HepG2 (cell line): Measurements from ENCODE around the gene TUBGCP6. TPM values are rescaled to one million over a fixed set of nuclear protein-coding genes. Genes with fewer than 3 reads are reported as not detected.

Source experiments
- ARID4A ChIP-seq: sonication (generic); formaldehyde crosslinking; IDR thresholded peaks from 2 replicates; pipeline ENCODE4 v1.5.0; 2020; ENCODE audit warnings: mild to moderate bottlenecking, missing genetic modification reagents, borderline replicate concordance
- CHD4 ChIP-seq: fragments of 200-600 bp; sonication (generic); IDR thresholded peaks from 2 replicates; pipeline ENCODE4 v1.7.0; 2017; ENCODE audit warnings: mild to moderate bottlenecking, low read length, borderline replicate concordance
- HCFC1 ChIP-seq: fragments of 150-350 bp; IDR thresholded peaks from 2 replicates; pipeline ENCODE4 v1.6.1; 2014; ENCODE audit warnings: low read depth, low read length
- HNF4G ChIP-seq, 2 experiments: sonication (generic) in 1 of 2; formaldehyde crosslinking in 1 of 2; IDR thresholded peaks; 2 replicates each; pipeline versions ENCODE4 v1.4.0 to v1.6.1; 2011 to 2020; ENCODE audit warnings: borderline replicate concordance in 2 of 2, low read depth in 2 of 2, mild to moderate bottlenecking in 2 of 2, low read length in 1 of 2, missing genetic modification reagents in 1 of 2, moderate library complexity in 1 of 2
- MED1 ChIP-seq: sonication (generic); formaldehyde crosslinking; IDR thresholded peaks from 2 replicates; pipeline ENCODE4 v1.4.0; 2020; ENCODE audit warnings: missing genetic modification reagents
- NFYC ChIP-seq: IDR thresholded peaks from 2 replicates; pipeline ENCODE4 v1.6.1; 2016; ENCODE audit warnings: missing genetic modification reagents, missing compliant biosample characterization
- NONO ChIP-seq, 2 experiments: fragments of 450-650 bp in 1 of 2; sonication (generic) in 1 of 2; formaldehyde crosslinking in 1 of 2; IDR thresholded peaks in 1 of 2; conservative IDR thresholded peaks in 1 of 2; 2 replicates each; pipeline versions ENCODE4 v1.6.1 to v1.8.0; 2017 to 2022; ENCODE audit warnings: mild to moderate bottlenecking in 1 of 2, missing genetic modification reagents in 1 of 2, moderate library complexity in 1 of 2
- SP5 ChIP-seq: IDR thresholded peaks from 2 replicates; pipeline ENCODE4 v1.6.1; 2016; ENCODE audit warnings: low read depth, borderline replicate concordance
- TBX2 ChIP-seq: sonication (generic); formaldehyde crosslinking; IDR thresholded peaks from 2 replicates; pipeline ENCODE4 v1.5.0; 2020; ENCODE audit warnings: missing genetic modification reagents, mild to moderate bottlenecking, borderline replicate concordance
- ZNF138 ChIP-seq: sonication (generic); formaldehyde crosslinking; IDR thresholded peaks from 2 replicates; pipeline ENCODE4 v1.5.0; 2020; ENCODE audit warnings: mild to moderate bottlenecking, low read depth, missing genetic modification reagents
- ZNF230 ChIP-seq: sonication (generic); formaldehyde crosslinking; IDR thresholded peaks from 2 replicates; pipeline ENCODE4 v1.4.0; 2020; ENCODE audit warnings: mild to moderate bottlenecking, missing genetic modification reagents
- ZNF44 ChIP-seq: sonication (generic); formaldehyde crosslinking; IDR thresholded peaks from 2 replicates; pipeline ENCODE4 v1.5.1; 2020; ENCODE audit warnings: mild to moderate bottlenecking, missing genetic modification reagents
- ZNF766 ChIP-seq: sonication (generic); formaldehyde crosslinking; IDR thresholded peaks from 2 replicates; pipeline ENCODE4 v1.5.0; 2020; ENCODE audit warnings: missing genetic modification reagents, borderline replicate concordance
- ZNF878 ChIP-seq: sonication (generic); formaldehyde crosslinking; IDR thresholded peaks from 2 replicates; pipeline ENCODE4 v1.8.1; 2023; ENCODE audit warnings: mild to moderate bottlenecking, missing genetic modification reagents, moderate library complexity
- polyA plus RNA-seq, 8 experiments: library from polyadenylated mRNA; depleted of rRNA in 3 of 8; stranded (reverse) in 7 of 8; unstranded in 1 of 8; fragments of >200 nt; fragmentation: Illumina TruSeq in 4 of 8; extraction: Trizol in 4 of 8; gene quantifications; 2 replicates each; pipeline versions ENCODE4 v1.2.1 to v1.2.3, GENCODE V29; 2011 to 2016; ENCODE audit warnings: low read depth in 4 of 8, missing spikeins in 1 of 8, mixed read lengths in 1 of 8; ENCODE audit not compliant: insufficient read depth in 1 of 8
- total RNA-seq, 5 experiments: library from RNA; depleted of rRNA; stranded (reverse); fragments of >200 nt; fragmentation: Illumina TruSeq; extraction: Trizol; gene quantifications; 2 replicates each; pipeline ENCODE4 v1.2.3, GENCODE V29; 2016; ENCODE audit warnings: low read depth in 1 of 5
- TF ChIP-seq, protein P1 (sequence below): sonication (generic); formaldehyde crosslinking; IDR thresholded peaks from 2 replicates; pipeline ENCODE4 v1.4.0; 2020; ENCODE audit warnings: mild to moderate bottlenecking, low read depth, missing genetic modification reagents
- TF ChIP-seq, protein P2 (sequence below): sonication (generic); formaldehyde crosslinking; IDR thresholded peaks from 2 replicates; pipeline ENCODE4 v1.9.0; 2021; ENCODE audit warnings: missing genetic modification reagents, borderline replicate concordance
- TF ChIP-seq, protein P3 (sequence below): sonication (generic); formaldehyde crosslinking; IDR thresholded peaks from 2 replicates; pipeline ENCODE4 v1.8.0; 2022; ENCODE audit warnings: missing genetic modification reagents, mild to moderate bottlenecking, borderline replicate concordance

The TUBGCP6 gene
- total and polyA plus RNA-seq, 2 of the 13 experiments (the other 11 are each of a cell fraction or from before 2014, with no cell fraction given): 14.6 to 15.7 TPM

DNA sequence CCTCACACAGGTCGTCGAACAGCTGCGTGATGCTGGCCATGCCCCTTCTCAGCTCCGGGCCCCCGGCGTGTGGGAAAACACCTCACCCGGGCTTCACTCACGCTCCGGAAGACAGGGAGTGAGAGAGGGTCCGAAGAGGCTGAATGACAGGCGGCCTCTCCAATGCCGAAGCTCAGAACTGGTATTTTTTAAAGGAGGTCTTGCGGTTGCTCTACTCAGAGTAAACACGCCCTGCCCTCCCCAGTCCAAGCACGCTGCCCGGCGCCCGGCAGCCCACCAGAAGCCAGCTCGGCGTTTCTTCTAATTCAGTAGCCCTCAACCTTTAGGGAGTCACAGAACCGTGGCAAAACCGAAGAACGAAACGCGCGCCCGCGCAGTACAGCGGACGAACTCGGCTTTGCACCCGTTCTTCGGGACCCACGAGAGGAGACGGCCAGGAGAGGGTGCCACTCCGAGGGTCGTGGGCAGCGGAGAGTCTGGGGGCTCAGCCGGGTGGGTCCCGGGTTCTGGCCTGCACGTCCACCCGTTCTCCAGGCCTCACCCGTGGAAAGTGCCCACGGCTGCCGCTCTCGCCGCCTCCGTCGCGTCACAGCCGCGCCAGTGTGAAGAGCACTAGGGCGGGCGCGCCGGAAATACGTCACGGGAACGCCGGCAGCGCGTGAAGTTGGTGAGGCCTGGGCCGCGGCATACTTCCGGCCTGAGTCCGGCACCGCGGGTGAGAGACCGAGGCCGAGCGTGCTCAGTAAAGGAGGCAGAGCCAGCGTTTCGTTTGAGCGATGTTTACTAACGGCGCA is at the start of gene TUBGCP6 (continued):
- TF ChIP-seq, protein P1, sequence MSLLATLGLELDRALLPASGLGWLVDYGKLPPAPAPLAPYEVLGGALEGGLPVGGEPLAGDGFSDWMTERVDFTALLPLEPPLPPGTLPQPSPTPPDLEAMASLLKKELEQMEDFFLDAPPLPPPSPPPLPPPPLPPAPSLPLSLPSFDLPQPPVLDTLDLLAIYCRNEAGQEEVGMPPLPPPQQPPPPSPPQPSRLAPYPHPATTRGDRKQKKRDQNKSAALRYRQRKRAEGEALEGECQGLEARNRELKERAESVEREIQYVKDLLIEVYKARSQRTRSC (CRISPR knock-in tag): no peak
- TF ChIP-seq TBX2 (CRISPR knock-in tag) (peak; percentile 75), CHD4 (no peak), HNF4G (IDR thresholded peaks at IDR 0.05; ENCODE audit: borderline replicate concordance, low read depth, low read length) (no peak), HNF4G (CRISPR knock-in tag; IDR thresholded peaks at IDR 0.05; ENCODE audit: borderline replicate concordance, low read depth) (peak; percentile 71), MED1 (CRISPR knock-in tag) (peak; percentile 79), ARID4A (CRISPR knock-in tag) (peak; percentile 96), NONO (IDR thresholded peaks at IDR 0.05) (no peak), NONO (CRISPR knock-in tag; conservative IDR thresholded peaks at IDR 0.05) (peak; percentile 87; the same call in 1 of the 2 replicates), SP5 (CRISPR knock-in tag) (peak; percentile 38; the same call in 1 of the 2 replicates), ZNF138 (CRISPR knock-in tag) (0 out of 2 replicates have a peak, but pooled peaks have one; percentile 17), HCFC1 (peak; percentile 81), ZNF230 (CRISPR knock-in tag) (peak; percentile 77; the same call in 1 of the 2 replicates), ZNF44 (CRISPR knock-in tag) (peak; percentile 91), ZNF878 (CRISPR knock-in tag) (no peak), NFYC (CRISPR knock-in tag) (peak; percentile 67), ZNF766 (peak; percentile 32; the same call in 1 of the 2 replicates)
- TF ChIP-seq, protein P2, sequence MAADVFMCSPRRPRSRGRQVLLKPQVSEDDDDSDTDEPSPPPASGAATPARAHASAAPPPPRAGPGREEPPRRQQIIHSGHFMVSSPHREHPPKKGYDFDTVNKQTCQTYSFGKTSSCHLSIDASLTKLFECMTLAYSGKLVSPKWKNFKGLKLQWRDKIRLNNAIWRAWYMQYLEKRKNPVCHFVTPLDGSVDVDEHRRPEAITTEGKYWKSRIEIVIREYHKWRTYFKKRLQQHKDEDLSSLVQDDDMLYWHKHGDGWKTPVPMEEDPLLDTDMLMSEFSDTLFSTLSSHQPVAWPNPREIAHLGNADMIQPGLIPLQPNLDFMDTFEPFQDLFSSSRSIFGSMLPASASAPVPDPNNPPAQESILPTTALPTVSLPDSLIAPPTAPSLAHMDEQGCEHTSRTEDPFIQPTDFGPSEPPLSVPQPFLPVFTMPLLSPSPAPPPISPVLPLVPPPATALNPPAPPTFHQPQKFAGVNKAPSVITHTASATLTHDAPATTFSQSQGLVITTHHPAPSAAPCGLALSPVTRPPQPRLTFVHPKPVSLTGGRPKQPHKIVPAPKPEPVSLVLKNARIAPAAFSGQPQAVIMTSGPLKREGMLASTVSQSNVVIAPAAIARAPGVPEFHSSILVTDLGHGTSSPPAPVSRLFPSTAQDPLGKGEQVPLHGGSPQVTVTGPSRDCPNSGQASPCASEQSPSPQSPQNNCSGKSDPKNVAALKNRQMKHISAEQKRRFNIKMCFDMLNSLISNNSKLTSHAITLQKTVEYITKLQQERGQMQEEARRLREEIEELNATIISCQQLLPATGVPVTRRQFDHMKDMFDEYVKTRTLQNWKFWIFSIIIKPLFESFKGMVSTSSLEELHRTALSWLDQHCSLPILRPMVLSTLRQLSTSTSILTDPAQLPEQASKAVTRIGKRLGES (CRISPR knock-in tag): peak; percentile 59; the same call in 1 of the 2 replicates
- TF ChIP-seq, protein P3, sequence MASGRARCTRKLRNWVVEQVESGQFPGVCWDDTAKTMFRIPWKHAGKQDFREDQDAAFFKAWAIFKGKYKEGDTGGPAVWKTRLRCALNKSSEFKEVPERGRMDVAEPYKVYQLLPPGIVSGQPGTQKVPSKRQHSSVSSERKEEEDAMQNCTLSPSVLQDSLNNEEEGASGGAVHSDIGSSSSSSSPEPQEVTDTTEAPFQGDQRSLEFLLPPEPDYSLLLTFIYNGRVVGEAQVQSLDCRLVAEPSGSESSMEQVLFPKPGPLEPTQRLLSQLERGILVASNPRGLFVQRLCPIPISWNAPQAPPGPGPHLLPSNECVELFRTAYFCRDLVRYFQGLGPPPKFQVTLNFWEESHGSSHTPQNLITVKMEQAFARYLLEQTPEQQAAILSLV: peak; percentile 82; the same call in 1 of the 2 replicates
